WTC11 (cell line): ENCODE results near the gene KRTCAP3. TPM values are rescaled to one million over a fixed set of nuclear protein-coding genes. Genes with fewer than 3 reads are reported as not detected.

Experiments used
- ATAC-seq: fragments of 200-7000 bp; cut with Tn5 transposase; 2 replicates; pipeline ENCODE4 v1.10.0; 2021; ENCODE audit warnings: mild to moderate bottlenecking, moderate library complexity
- CTCF ChIA-PET: fragments of 300-600 bp; sonication (Branson Sonifier 250); formaldehyde crosslinking; loops from one replicate; lab custom pipeline; 2021; ENCODE audit warnings: antibody characterized with exemption; lab: Charles Lee
- POLR2A ChIA-PET: fragments of 350-600 bp; sonication (Branson Sonifier 250); formaldehyde crosslinking; loops from one replicate; lab custom pipeline; 2021; ENCODE audit warnings: antibody characterized with exemption; lab: Charles Lee
- DNase-seq: peaks from one replicate; pipeline ENCODE4 v3.0.0; 2021; ENCODE audit warnings: low spot score
- H3K27ac Mint-ChIP-seq: 2 replicates; pipeline ENCODE4 v1.8.0; 2021; ENCODE audit warnings: mixed read lengths
- H3K27me3 Mint-ChIP-seq: 2 replicates; pipeline ENCODE4 v1.8.0; 2021; ENCODE audit warnings: low read depth, mild to moderate bottlenecking, moderate library complexity, mixed read lengths
- H3K36me3 Mint-ChIP-seq: 2 replicates; pipeline ENCODE4 v1.8.0; 2021; ENCODE audit warnings: mixed read lengths
- H3K4me1 Mint-ChIP-seq: 2 replicates; pipeline ENCODE4 v1.8.0; 2022; ENCODE audit warnings: mixed read lengths
- H3K4me3 Mint-ChIP-seq: 2 replicates; pipeline ENCODE4 v1.8.0; 2021; ENCODE audit warnings: mild to moderate bottlenecking, moderate library complexity, mixed read lengths
- H3K9me3 Mint-ChIP-seq: 2 replicates; pipeline ENCODE4 v1.8.0; 2021; ENCODE audit warnings: mixed read lengths
- CREM ChIP-seq: sonication (generic); formaldehyde crosslinking; IDR thresholded peaks from 2 replicates; pipeline ENCODE4 v1.8.1; 2022; ENCODE audit warnings: mild to moderate bottlenecking, missing genetic modification reagents, moderate library complexity
- EMX1 ChIP-seq: fragments of 250-450 bp; sonication (Bioruptor Pico); IDR thresholded peaks from 2 replicates; pipeline ENCODE4 v1.8.0; 2021; ENCODE audit warnings: mild to moderate bottlenecking
- ESRRA ChIP-seq: sonication (generic); formaldehyde crosslinking; IDR thresholded peaks from 2 replicates; pipeline ENCODE4 v1.8.1; 2022; ENCODE audit warnings: mild to moderate bottlenecking, missing genetic modification reagents, borderline replicate concordance
- ETV6 ChIP-seq: sonication (generic); formaldehyde crosslinking; IDR thresholded peaks from 2 replicates; pipeline ENCODE4 v1.8.1; 2022; ENCODE audit warnings: mild to moderate bottlenecking, missing genetic modification reagents
- FOXK1 ChIP-seq: sonication (generic); formaldehyde crosslinking; IDR thresholded peaks from 2 replicates; pipeline ENCODE4 v1.8.0; 2022; ENCODE audit warnings: mild to moderate bottlenecking, moderate library complexity, missing genetic modification reagents
- FOXP1 ChIP-seq: sonication (generic); formaldehyde crosslinking; IDR thresholded peaks from 2 replicates; pipeline ENCODE4 v1.8.0; 2022; ENCODE audit warnings: missing genetic modification reagents, mild to moderate bottlenecking, moderate library complexity, borderline replicate concordance
- GRHL2 ChIP-seq: fragments of 250-450 bp; sonication (Bioruptor Pico); IDR thresholded peaks from 2 replicates; pipeline ENCODE4 v1.8.0; 2022; ENCODE audit warnings: mild to moderate bottlenecking, moderate library complexity; ENCODE audit not compliant: insufficient replicate concordance, severe bottlenecking
- JUN ChIP-seq: sonication (generic); formaldehyde crosslinking; IDR thresholded peaks from 2 replicates; pipeline ENCODE4 v1.8.0; 2023; ENCODE audit warnings: mild to moderate bottlenecking, missing genetic modification reagents
- KAT7 ChIP-seq: sonication (generic); formaldehyde crosslinking; IDR thresholded peaks from 2 replicates; pipeline ENCODE4 v1.8.1; 2023; ENCODE audit warnings: missing genetic modification reagents, mild to moderate bottlenecking, borderline replicate concordance
- MYBL2 ChIP-seq: sonication (generic); formaldehyde crosslinking; IDR thresholded peaks from 2 replicates; pipeline ENCODE4 v1.8.1; 2023; ENCODE audit warnings: mild to moderate bottlenecking, moderate library complexity, missing genetic modification reagents
- NFATC4 ChIP-seq: fragments of 250-450 bp; sonication (Bioruptor Pico); IDR thresholded peaks from 2 replicates; pipeline ENCODE4 v1.9.0; 2021; ENCODE audit warnings: mild to moderate bottlenecking
- NFE2L1 ChIP-seq: sonication (generic); formaldehyde crosslinking; IDR thresholded peaks from 2 replicates; pipeline ENCODE4 v1.8.1; 2023; ENCODE audit warnings: missing genetic modification reagents
- NR1H2 ChIP-seq: sonication (generic); formaldehyde crosslinking; IDR thresholded peaks from 2 replicates; pipeline ENCODE4 v1.9.0; 2021; ENCODE audit warnings: mild to moderate bottlenecking, moderate library complexity, missing genetic modification reagents
- NR2C2 ChIP-seq: sonication (generic); formaldehyde crosslinking; IDR thresholded peaks from 2 replicates; pipeline ENCODE4 v1.8.0; 2022; ENCODE audit warnings: mild to moderate bottlenecking, missing genetic modification reagents
- NR3C1 ChIP-seq: sonication (generic); formaldehyde crosslinking; conservative IDR thresholded peaks from 2 replicates; pipeline ENCODE4 v1.8.1; 2023; ENCODE audit warnings: low read depth, mild to moderate bottlenecking, missing genetic modification reagents
- PRRX2 ChIP-seq: fragments of 250-450 bp; sonication (Bioruptor Pico); IDR thresholded peaks from 2 replicates; pipeline ENCODE4 v1.8.0; 2021; ENCODE audit warnings: mild to moderate bottlenecking
- SOX15 ChIP-seq: fragments of 250-450 bp; sonication (Bioruptor Pico); IDR thresholded peaks from 2 replicates; pipeline ENCODE4 v1.9.0; 2021; ENCODE audit warnings: mild to moderate bottlenecking
- TEAD1 ChIP-seq: sonication (generic); formaldehyde crosslinking; IDR thresholded peaks from 2 replicates; pipeline ENCODE4 v1.8.0; 2022; ENCODE audit warnings: mild to moderate bottlenecking, missing genetic modification reagents
- TP53 ChIP-seq: sonication (generic); formaldehyde crosslinking; IDR thresholded peaks from 2 replicates; pipeline ENCODE4 v1.8.1; 2023; ENCODE audit warnings: mild to moderate bottlenecking, missing genetic modification reagents
- ZNF138 ChIP-seq: sonication (generic); formaldehyde crosslinking; conservative IDR thresholded peaks from 2 replicates; pipeline ENCODE4 v1.8.1; 2022; ENCODE audit warnings: mild to moderate bottlenecking, moderate library complexity, missing genetic modification reagents
- ZNF317 ChIP-seq: sonication (generic); formaldehyde crosslinking; IDR thresholded peaks from 2 replicates; pipeline ENCODE4 v1.8.1; 2023; ENCODE audit warnings: low read depth, mild to moderate bottlenecking, moderate library complexity, missing genetic modification reagents, borderline replicate concordance
- total RNA-seq: library from RNA; stranded (reverse); gene quantifications from 3 replicates; pipeline ENCODE4 v1.2.3, GENCODE V29; 2021
- TF ChIP-seq, protein P1 (sequence below): sonication (generic); formaldehyde crosslinking; IDR thresholded peaks from 2 replicates; pipeline ENCODE4 v1.8.1; 2023; ENCODE audit warnings: mild to moderate bottlenecking, missing genetic modification reagents, moderate library complexity
- TF ChIP-seq, protein P2 (sequence below): fragments of 250-450 bp; sonication (Bioruptor Pico); IDR thresholded peaks from 2 replicates; pipeline ENCODE4 v2.1.2; 2022; ENCODE audit warnings: mild to moderate bottlenecking, moderate library complexity
- TF ChIP-seq, protein P3 (sequence below): sonication (generic); formaldehyde crosslinking; IDR thresholded peaks from 2 replicates; pipeline ENCODE4 v1.8.1; 2022; ENCODE audit warnings: low read depth, mild to moderate bottlenecking, moderate library complexity, missing genetic modification reagents, borderline replicate concordance
- TF ChIP-seq, protein P4 (sequence below): fragments of 200-600 bp; IDR thresholded peaks from 2 replicates; pipeline ENCODE4 v1.8.0; 2022; ENCODE audit warnings: antibody characterized with exemption
- TF ChIP-seq, protein P5 (sequence below): sonication (generic); formaldehyde crosslinking; IDR thresholded peaks from 2 replicates; pipeline ENCODE4 v1.8.0; 2023; ENCODE audit warnings: missing genetic modification reagents, mild to moderate bottlenecking, borderline replicate concordance
- TF ChIP-seq, protein P6 (sequence below): sonication (generic); formaldehyde crosslinking; conservative IDR thresholded peaks from 2 replicates; pipeline ENCODE4 v1.8.1; 2022; ENCODE audit warnings: mild to moderate bottlenecking, missing genetic modification reagents
- TF ChIP-seq, protein P7 (sequence below): sonication (generic); formaldehyde crosslinking; IDR thresholded peaks from 2 replicates; pipeline ENCODE4 v1.8.1; 2023; ENCODE audit warnings: mild to moderate bottlenecking, missing genetic modification reagents, moderate library complexity

The KRTCAP3 gene
- total RNA-seq, 1 experiment from 2014 or later = 41.9 TPM

DNA sequence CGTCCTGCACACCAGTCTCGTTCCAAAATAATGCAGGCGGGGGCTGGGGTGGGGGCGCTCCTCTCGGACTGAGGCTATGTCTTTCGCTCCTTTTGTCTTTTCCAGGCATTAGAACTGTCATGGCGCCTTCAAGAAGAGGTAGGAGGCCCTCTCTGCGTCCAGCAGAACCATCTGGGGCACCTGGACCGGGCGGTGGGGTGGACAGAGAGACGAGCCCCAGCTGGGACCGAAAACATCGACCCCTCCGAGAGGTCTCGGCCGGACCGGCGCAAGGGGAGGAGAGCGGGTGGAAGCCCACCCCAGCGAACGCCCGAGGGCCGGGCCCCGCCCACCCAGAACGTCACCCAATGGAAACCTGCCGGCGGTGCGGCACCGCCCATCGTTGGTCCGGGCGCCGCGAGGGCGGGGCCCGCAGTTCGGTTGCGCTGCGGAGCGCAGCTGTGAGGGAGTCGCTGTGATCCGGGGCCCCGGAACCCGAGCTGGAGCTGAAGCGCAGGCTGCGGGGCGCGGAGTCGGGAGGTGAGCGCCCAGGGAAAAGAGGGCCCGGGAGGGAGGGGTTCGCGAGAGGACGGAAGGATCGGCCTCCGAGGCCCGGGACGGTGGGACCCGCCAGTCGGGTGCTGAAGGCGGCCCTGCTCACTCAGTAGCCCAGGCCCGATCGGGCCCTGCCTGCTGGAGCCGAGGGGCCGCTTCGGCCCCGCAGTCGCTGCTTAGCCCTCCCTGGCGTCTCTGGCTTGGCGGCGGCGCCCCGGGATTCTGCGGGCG, 13.8 kb upstream of the KRTCAP3 start, which contains the start of gene NRBP1:
NRBP1 (plus strand) TSS at position 419 of the 765 bp plus-strand sequence. CDS start 4,643 bp downstream, outside the sequence.
- CTCF ChIA-PET = interaction anchor here (1.0 to 4.4 kb wide), 5 partner anchors 13 to 255 kb away, joined by 3 to 52 read pairs (median 5); partner anchors contain the start of gene PPM1G
- Mint-ChIP-seq H3K27ac (peak within 1 kb of the TSS; percentile 93), H3K4me3 (peak within 1 kb of the TSS; percentile 96), H3K27me3 (no peaks in the 10 kb centered on the region; the same call in 1 of the 2 replicates), H3K36me3 (peaks cover 4% of the 10 kb centered on the region), H3K4me1 (peaks cover 21% of the 10 kb centered on the region), H3K9me3 (no peaks in the 10 kb centered on the region)
- POLR2A ChIA-PET = interaction anchor here (0.6 to 4.1 kb wide), 5 partner anchors 19 to 501 kb away, joined by 3 to 28 read pairs (median 3); partner anchors contain the start of genes PPM1G and ZNF513
- DNase-seq (peak; percentile 95), ATAC-seq (peak; percentile 90)
- TF ChIP-seq TP53 (0 out of 2 replicates have a peak, but pooled peaks have one; percentile 71), NFATC4 (no peak), NR2C2 (CRISPR knock-in tag) (no peak), ZNF317 (CRISPR knock-in tag) (no peak), NFE2L1 (CRISPR knock-in tag) (no peak), NR1H2 (CRISPR knock-in tag) (no peak), JUN (no peak), ZNF138 (CRISPR knock-in tag) (no peak), FOXP1 (peak; percentile 46; the same call in 1 of the 2 replicates), FOXK1 (CRISPR knock-in tag) (peak; percentile 83), TEAD1 (CRISPR knock-in tag) (no peak; the same call in 1 of the 2 replicates), CREM (CRISPR knock-in tag) (no peak; the same call in 1 of the 2 replicates), ESRRA (no peak), NR3C1 (CRISPR knock-in tag) (no peak), PRRX2 (CRISPR knock-in tag) (no peak), KAT7 (CRISPR knock-in tag) (no peak), SOX15 (CRISPR knock-in tag) (no peak), EMX1 (CRISPR knock-in tag) (no peak), GRHL2 (CRISPR knock-in tag) (no peak), MYBL2 (CRISPR knock-in tag) (peak; percentile 84), ETV6 (CRISPR knock-in tag) (peak; percentile 61)
- TF ChIP-seq, protein P1, sequence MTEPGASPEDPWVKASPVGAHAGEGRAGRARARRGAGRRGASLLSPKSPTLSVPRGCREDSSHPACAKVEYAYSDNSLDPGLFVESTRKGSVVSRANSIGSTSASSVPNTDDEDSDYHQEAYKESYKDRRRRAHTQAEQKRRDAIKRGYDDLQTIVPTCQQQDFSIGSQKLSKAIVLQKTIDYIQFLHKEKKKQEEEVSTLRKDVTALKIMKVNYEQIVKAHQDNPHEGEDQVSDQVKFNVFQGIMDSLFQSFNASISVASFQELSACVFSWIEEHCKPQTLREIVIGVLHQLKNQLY (CRISPR knock-in tag) = no peak
- TF ChIP-seq, protein P2, sequence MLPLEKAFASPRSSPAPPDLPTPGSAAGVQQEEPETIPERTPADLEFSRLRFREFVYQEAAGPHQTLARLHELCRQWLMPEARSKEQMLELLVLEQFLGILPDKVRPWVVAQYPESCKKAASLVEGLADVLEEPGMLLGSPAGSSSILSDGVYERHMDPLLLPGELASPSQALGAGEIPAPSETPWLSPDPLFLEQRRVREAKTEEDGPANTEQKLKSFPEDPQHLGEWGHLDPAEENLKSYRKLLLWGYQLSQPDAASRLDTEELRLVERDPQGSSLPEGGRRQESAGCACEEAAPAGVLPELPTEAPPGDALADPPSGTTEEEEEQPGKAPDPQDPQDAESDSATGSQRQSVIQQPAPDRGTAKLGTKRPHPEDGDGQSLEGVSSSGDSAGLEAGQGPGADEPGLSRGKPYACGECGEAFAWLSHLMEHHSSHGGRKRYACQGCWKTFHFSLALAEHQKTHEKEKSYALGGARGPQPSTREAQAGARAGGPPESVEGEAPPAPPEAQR (CRISPR knock-in tag) = no peak
- TF ChIP-seq, protein P3, sequence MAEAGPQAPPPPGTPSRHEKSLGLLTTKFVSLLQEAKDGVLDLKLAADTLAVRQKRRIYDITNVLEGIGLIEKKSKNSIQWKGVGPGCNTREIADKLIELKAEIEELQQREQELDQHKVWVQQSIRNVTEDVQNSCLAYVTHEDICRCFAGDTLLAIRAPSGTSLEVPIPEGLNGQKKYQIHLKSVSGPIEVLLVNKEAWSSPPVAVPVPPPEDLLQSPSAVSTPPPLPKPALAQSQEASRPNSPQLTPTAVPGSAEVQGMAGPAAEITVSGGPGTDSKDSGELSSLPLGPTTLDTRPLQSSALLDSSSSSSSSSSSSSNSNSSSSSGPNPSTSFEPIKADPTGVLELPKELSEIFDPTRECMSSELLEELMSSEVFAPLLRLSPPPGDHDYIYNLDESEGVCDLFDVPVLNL (CRISPR knock-in tag) = no peak
- TF ChIP-seq, protein P4, sequence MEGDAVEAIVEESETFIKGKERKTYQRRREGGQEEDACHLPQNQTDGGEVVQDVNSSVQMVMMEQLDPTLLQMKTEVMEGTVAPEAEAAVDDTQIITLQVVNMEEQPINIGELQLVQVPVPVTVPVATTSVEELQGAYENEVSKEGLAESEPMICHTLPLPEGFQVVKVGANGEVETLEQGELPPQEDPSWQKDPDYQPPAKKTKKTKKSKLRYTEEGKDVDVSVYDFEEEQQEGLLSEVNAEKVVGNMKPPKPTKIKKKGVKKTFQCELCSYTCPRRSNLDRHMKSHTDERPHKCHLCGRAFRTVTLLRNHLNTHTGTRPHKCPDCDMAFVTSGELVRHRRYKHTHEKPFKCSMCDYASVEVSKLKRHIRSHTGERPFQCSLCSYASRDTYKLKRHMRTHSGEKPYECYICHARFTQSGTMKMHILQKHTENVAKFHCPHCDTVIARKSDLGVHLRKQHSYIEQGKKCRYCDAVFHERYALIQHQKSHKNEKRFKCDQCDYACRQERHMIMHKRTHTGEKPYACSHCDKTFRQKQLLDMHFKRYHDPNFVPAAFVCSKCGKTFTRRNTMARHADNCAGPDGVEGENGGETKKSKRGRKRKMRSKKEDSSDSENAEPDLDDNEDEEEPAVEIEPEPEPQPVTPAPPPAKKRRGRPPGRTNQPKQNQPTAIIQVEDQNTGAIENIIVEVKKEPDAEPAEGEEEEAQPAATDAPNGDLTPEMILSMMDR = no peak
- TF ChIP-seq, protein P5, sequence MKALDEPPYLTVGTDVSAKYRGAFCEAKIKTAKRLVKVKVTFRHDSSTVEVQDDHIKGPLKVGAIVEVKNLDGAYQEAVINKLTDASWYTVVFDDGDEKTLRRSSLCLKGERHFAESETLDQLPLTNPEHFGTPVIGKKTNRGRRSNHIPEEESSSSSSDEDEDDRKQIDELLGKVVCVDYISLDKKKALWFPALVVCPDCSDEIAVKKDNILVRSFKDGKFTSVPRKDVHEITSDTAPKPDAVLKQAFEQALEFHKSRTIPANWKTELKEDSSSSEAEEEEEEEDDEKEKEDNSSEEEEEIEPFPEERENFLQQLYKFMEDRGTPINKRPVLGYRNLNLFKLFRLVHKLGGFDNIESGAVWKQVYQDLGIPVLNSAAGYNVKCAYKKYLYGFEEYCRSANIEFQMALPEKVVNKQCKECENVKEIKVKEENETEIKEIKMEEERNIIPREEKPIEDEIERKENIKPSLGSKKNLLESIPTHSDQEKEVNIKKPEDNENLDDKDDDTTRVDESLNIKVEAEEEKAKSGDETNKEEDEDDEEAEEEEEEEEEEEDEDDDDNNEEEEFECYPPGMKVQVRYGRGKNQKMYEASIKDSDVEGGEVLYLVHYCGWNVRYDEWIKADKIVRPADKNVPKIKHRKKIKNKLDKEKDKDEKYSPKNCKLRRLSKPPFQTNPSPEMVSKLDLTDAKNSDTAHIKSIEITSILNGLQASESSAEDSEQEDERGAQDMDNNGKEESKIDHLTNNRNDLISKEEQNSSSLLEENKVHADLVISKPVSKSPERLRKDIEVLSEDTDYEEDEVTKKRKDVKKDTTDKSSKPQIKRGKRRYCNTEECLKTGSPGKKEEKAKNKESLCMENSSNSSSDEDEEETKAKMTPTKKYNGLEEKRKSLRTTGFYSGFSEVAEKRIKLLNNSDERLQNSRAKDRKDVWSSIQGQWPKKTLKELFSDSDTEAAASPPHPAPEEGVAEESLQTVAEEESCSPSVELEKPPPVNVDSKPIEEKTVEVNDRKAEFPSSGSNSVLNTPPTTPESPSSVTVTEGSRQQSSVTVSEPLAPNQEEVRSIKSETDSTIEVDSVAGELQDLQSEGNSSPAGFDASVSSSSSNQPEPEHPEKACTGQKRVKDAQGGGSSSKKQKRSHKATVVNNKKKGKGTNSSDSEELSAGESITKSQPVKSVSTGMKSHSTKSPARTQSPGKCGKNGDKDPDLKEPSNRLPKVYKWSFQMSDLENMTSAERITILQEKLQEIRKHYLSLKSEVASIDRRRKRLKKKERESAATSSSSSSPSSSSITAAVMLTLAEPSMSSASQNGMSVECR (CRISPR knock-in tag) = peak; percentile 58; the same call in 1 of the 2 replicates
- TF ChIP-seq, protein P6, sequence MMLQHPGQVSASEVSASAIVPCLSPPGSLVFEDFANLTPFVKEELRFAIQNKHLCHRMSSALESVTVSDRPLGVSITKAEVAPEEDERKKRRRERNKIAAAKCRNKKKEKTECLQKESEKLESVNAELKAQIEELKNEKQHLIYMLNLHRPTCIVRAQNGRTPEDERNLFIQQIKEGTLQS (CRISPR knock-in tag) = no peak
- TF ChIP-seq, protein P7, sequence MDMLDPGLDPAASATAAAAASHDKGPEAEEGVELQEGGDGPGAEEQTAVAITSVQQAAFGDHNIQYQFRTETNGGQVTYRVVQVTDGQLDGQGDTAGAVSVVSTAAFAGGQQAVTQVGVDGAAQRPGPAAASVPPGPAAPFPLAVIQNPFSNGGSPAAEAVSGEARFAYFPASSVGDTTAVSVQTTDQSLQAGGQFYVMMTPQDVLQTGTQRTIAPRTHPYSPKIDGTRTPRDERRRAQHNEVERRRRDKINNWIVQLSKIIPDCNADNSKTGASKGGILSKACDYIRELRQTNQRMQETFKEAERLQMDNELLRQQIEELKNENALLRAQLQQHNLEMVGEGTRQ = no peak
